Fibroblast of pulmonary artery (primary cell): ENCODE data around the gene BAHCC1.

ENCODE experiments used
- DNase-seq: peaks from one replicate; pipeline ENCODE4 v3.0.0-alpha.2; 2010; ENCODE audit warnings: low read depth
- H3K4me3 ChIP-seq: replicated peaks from 2 replicates; pipeline ENCODE4 v1.5.1; 2011; ENCODE audit warnings: low read depth, mild to moderate bottlenecking, control low read depth, low read length, moderate library complexity
- TF ChIP-seq, protein P1 (sequence below): IDR thresholded peaks from 2 replicates; pipeline ENCODE4 v1.5.1; 2011; ENCODE audit warnings: mild to moderate bottlenecking, control low read depth, low read length, inconsistent platforms; ENCODE audit errors: missing control alignments

BAHCC1 gene

DNA sequence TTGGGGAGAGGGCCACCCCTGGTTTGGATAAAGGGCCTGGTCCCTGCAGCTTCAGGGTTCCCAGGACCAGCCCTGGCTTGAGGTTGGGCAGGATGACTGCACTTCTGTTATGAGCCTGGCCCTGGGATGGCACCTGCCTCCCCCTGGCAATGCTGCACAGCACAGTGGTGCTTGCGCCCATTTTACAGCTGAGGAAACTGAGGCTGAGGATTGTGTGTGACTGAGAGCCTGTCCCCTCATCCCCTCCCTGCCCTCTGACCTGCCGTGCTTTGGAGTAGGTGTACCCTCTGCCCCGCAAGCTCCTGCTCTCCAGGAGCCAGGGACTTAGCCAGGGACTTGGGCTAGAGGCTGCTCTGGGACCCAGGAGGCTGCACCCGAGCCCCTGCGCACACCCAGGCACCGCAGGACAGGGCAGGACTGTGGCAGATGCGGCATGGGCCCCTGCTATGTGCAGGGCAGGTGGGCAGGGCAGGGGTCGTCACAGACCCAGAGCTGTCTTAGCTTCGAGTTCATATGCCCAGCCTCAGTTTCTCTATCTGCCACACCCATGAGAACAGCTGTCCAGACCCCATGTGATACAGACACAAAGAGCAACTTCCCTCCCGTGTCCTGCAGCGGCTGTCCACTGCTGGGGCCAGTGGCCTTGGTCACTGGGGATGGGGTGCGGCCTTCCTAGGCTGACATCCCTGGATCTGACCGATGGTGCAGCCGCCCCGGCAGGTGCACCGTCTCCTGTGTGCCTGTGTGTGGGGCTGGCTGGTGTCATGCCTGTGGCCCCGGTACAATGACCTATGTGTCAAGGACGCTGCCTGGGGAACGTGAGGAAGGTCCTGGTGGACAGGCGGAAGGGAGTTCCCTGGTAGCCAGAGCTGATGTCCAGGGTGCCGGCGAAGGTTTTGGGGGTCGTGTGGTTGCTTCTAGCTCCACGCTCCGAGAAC, 36.6 kb downstream of the BAHCC1 start:
- TF ChIP-seq, protein P1, sequence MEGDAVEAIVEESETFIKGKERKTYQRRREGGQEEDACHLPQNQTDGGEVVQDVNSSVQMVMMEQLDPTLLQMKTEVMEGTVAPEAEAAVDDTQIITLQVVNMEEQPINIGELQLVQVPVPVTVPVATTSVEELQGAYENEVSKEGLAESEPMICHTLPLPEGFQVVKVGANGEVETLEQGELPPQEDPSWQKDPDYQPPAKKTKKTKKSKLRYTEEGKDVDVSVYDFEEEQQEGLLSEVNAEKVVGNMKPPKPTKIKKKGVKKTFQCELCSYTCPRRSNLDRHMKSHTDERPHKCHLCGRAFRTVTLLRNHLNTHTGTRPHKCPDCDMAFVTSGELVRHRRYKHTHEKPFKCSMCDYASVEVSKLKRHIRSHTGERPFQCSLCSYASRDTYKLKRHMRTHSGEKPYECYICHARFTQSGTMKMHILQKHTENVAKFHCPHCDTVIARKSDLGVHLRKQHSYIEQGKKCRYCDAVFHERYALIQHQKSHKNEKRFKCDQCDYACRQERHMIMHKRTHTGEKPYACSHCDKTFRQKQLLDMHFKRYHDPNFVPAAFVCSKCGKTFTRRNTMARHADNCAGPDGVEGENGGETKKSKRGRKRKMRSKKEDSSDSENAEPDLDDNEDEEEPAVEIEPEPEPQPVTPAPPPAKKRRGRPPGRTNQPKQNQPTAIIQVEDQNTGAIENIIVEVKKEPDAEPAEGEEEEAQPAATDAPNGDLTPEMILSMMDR = no peak
- no peak for DNase-seq
- no peak overlapping the region for H3K4me3 ChIP-seq

DNA sequence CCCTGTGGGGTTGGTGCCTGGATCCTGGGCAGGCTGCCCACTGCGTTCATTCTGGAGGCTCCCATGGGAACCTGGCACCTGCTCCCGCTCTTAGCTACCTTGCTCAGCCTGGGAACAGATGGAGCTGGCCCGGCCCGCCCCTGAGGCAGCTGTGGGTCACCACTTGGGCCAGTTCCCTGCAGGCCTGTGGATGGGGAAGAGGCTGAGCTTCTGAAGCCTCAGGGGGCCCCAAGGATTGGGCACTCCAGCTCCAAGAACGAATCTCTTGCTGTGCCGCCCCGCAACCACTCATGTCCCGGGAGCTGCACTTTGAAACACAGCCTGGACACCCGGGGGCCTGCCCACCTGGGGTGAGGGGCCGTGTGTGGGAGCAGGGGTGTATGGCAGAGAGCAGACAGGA, 37.7 kb downstream of the BAHCC1 start:
- no peak overlapping the region for H3K4me3 ChIP-seq
- DNase-seq = no peak
- TF ChIP-seq, protein P1 = no peak

DNA sequence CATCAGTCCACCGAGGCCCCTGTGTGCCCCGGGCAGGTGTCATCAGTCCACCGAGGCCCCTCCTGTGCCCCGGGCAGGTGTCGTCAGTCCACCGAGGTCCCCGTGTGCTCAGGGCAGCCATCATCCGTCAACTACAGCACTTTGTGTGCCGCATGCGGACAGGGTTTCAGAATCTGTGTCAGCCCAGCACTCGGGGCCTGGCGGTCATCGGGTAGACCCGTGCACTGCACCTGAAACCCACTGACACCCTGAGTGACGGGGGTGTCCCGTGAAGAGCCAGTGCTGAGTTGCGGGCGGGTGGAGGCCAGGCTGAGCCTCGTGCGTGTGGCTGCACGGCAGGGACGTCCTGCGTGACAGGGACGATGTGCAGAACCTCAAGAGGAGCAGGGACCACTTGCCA, 38.4 kb downstream of the BAHCC1 start:
- H3K4me3 ChIP-seq = no peak overlapping the region

DNA sequence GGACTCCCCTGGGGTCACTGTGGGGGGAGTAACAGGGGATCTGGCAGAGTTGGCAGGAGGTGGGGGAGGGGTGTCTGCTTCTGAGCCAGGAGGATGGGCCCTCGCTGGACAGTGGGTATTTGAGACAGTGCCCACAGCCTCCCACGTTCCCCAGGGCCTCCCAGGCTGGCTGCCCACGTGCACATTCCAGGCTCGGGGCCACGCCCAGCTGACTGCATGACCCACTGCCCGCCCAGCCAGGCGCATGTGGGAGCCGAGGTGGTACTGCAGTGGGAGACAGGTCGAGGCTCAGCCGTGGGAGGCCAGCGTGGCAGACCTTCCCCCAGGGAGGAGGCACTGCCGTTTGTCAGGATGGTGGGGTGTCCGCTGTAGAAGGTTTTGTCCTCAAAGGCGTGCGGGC, 38.8 kb downstream of the BAHCC1 start:
- TF ChIP-seq, protein P1 = no peak
- no peak for DNase-seq
- H3K4me3 ChIP-seq = no peak overlapping the region

More for the DNA sequence above, 38.4 kb downstream of the BAHCC1 start:
- no peak for DNase-seq
- TF ChIP-seq, protein P1 = no peak

DNA sequence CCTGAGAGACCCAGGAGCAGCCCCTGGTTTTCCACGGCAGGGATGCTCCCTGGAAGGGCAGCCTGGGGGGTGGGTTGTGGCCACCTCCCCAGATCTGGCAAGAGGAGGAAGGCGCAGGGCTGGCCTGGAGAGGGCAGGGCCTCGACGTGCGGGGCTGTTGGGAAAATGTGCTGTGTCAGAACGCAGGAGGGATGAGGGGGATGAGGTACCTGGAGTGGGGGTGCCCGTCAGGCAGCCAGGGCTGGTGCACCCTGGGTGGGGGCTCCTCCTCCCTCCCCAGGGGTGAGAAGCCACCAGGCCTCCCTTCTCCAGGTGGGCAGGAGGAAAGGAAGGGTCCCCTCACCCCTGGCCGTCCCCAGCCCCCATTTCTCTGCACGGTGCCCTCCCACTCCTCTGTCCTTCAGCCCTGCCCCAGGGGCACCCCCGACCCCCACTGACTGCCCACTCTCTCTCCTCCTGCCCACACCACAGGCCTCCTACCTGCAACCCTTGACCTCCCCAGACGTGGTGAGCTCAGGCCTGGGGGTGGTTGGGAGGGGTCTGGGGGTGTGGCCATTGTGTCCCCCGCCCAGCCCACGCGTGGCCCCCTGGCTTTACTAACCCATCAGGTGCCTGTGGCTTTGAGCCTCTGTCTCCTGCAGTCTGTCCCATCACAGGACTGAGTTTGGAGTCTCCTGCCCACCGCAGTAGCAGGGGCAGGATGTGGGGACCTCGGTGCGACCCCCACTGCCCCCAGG, 39.6 kb downstream of the BAHCC1 start:
- no peak for DNase-seq
- H3K4me3 ChIP-seq = no peak overlapping the region
- TF ChIP-seq, protein P1 = no peak

DNA sequence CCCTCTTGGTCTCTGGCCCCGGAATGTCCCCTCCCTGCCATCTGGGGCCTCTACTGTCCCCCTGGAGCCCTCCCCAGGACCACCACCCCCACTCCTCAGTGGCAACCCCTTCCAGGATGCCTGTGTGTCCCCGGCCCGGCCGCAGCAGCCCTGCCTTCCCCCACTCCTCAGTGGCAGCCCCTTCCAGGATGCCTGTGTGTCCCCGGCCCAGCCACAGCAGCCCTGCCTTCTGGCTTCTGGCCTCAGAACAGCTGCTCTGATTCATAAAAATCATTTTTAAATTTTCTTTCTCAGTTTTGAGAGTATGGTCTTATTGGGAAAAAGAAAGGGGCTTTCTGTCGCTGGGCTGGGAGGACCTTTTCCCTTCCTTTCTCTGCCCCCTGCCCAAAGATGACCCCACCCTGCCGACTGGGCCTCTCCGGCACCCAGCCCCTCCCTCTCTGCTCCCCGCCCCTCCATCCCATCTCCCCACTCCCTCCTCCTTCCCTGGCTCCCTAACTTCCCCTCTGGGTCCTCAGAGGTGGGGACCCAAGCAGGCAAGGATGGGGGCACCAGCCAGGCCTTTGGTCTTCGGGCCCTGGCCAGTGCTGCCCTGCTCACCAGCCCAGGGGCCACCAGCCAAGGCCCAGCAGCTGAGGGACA, 40.5 kb downstream of the BAHCC1 start:
- TF ChIP-seq, protein P1 = no peak
- H3K4me3 ChIP-seq = no peak overlapping the region
- no peak for DNase-seq
